Epithelial cell of proximal tubule (primary cell): ENCODE measurements around the gene PCSK7. TPM values are rescaled to one million over a fixed set of nuclear protein-coding genes. Genes with fewer than 3 reads are reported as not detected.

Source experiments
- DNase-seq: peaks from one replicate; pipeline ENCODE4 v3.0.0-alpha.2; 2011; ENCODE audit warnings: low read depth
- H3K4me3 ChIP-seq: 2 replicates; pipeline ENCODE4 v1.5.1; 2011; ENCODE audit warnings: low read depth, mild to moderate bottlenecking, low read length
- total RNA-seq: library from RNA; depleted of rRNA; stranded (reverse); fragments of >200 nt; gene quantifications from 2 replicates; pipeline ENCODE4 v1.2.3, GENCODE V29; 2015
- TF ChIP-seq, protein P1 (sequence below): conservative IDR thresholded peaks from 2 replicates; pipeline ENCODE4 v1.5.1; 2012; ENCODE audit warnings: low read depth, mild to moderate bottlenecking, low read length

The PCSK7 gene
- total RNA-seq, 1 donor from 2014 or later, result 19.6 TPM

GRCh38 chr11:117225553-117226170, 6.2 kb downstream of the PCSK7 start:
- no peak overlapping the region for H3K4me3 ChIP-seq
- TF ChIP-seq, protein P1, sequence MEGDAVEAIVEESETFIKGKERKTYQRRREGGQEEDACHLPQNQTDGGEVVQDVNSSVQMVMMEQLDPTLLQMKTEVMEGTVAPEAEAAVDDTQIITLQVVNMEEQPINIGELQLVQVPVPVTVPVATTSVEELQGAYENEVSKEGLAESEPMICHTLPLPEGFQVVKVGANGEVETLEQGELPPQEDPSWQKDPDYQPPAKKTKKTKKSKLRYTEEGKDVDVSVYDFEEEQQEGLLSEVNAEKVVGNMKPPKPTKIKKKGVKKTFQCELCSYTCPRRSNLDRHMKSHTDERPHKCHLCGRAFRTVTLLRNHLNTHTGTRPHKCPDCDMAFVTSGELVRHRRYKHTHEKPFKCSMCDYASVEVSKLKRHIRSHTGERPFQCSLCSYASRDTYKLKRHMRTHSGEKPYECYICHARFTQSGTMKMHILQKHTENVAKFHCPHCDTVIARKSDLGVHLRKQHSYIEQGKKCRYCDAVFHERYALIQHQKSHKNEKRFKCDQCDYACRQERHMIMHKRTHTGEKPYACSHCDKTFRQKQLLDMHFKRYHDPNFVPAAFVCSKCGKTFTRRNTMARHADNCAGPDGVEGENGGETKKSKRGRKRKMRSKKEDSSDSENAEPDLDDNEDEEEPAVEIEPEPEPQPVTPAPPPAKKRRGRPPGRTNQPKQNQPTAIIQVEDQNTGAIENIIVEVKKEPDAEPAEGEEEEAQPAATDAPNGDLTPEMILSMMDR, result no peak
- DNase-seq, result no peak

GRCh38 chr11:117223741-117224689, 7.9 kb downstream of the PCSK7 start:
- TF ChIP-seq, protein P1, result no peak
- DNase-seq, result no peak
- H3K4me3 ChIP-seq, result no peak overlapping the region

DNA sequence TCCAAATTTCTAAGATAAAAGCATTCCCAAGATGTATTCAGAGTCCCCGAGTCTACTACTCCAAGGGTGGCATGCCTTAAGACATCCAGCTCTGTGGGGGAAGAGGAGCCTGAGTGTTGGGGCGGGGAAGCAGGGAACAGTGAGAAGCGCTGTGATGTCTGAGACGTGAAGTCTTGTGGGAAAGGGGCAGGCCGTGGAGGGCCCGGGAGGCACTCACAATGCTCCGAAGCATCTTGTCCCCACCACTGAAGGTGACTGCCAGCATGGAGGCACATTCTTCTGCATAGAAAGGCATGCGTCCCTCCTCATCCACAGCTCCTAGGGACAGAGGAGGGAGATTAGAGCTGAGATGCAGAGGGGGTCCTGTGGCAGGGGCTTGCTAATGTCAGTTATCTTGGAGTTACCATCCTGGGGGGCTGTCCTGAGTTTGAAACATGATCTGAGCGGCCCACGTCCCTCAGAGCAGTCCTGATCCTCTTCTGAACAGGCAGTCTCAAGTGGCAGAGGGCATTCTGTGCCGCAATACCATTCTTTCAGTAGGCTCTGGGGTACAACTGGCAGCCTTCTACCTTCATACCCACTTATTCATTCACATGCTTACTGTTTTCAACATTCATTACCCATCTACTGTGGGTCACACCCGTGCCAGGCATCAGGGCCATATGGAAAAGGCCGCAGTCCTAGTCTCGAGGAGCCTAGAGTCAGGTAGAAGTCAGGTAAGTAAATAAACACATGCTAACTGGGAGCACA, 8.7 kb downstream of the PCSK7 start:
- H3K4me3 ChIP-seq, result no peak overlapping the region
- TF ChIP-seq, protein P1, result no peak
- no peak for DNase-seq

- no peak overlapping the region for H3K4me3 ChIP-seq
- TF ChIP-seq, protein P1, result no peak
- DNase-seq, result no peak
Observed at GRCh38 chr11:117221775-117222517, 9.9 kb downstream of the PCSK7 start.

GRCh38 chr11:117220999-117221774, 10.7 kb downstream of the PCSK7 start:
- no peak for DNase-seq
- no peak overlapping the region for H3K4me3 ChIP-seq
- TF ChIP-seq, protein P1, result no peak

- TF ChIP-seq, protein P1, result no peak
- H3K4me3 ChIP-seq, result no peak overlapping the region
- DNase-seq, result no peak
Observed at GRCh38 chr11:117220568-117220967, 11.3 kb downstream of the PCSK7 start.
